DOHH2 (cell line): ENCODE measurements around the gene PEX10.

Experiments
- H3F3A ChIP-seq: fragments of 200-600 bp; sonication (generic), shearing (Covaris generic); 2 replicates; pipeline ENCODE4 v1.6.0; 2016; ENCODE audit warnings: antibody characterized with exemption, mild to moderate bottlenecking; ENCODE audit not compliant: control insufficient read depth, insufficient read depth
- H3K27ac ChIP-seq: fragments of 200-600 bp; sonication (generic); 2 replicates; pipeline ENCODE4 v1.5.1; 2014; ENCODE audit warnings: low read depth, mild to moderate bottlenecking, low read length, moderate library complexity
- H3K27me3 ChIP-seq: fragments of 200-600 bp; sonication (generic); 2 replicates; pipeline ENCODE4 v1.6.1; 2014; ENCODE audit warnings: mild to moderate bottlenecking, low read length, mixed read lengths; ENCODE audit not compliant: control insufficient read depth
- H3K36me3 ChIP-seq: fragments of 200-600 bp; sonication (generic); 2 replicates; pipeline ENCODE4 v1.6.1; 2014; ENCODE audit warnings: mild to moderate bottlenecking, low read length, moderate library complexity, mixed read lengths; ENCODE audit not compliant: control insufficient read depth
- H3K4me1 ChIP-seq: fragments of 200-600 bp; sonication (generic); 2 replicates; pipeline ENCODE4 v1.6.1; 2014; ENCODE audit warnings: mild to moderate bottlenecking, low read length, mixed read lengths; ENCODE audit not compliant: control insufficient read depth
- H3K4me2 ChIP-seq: fragments of 200-600 bp; sonication (generic); 2 replicates; pipeline ENCODE4 v1.6.0; 2014; ENCODE audit warnings: mild to moderate bottlenecking, low read length, moderate library complexity
- H3K4me3 ChIP-seq: fragments of 200-600 bp; sonication (generic); 2 replicates; pipeline ENCODE4 v1.5.1; 2014; ENCODE audit warnings: mild to moderate bottlenecking, low read length, mixed read lengths
- H3K79me2 ChIP-seq: fragments of 200-600 bp; sonication (generic); 2 replicates; pipeline ENCODE4 v1.6.1; 2014; ENCODE audit warnings: mild to moderate bottlenecking, low read length, mixed read lengths; ENCODE audit not compliant: control insufficient read depth
- H3K9me2 ChIP-seq: fragments of 200-600 bp; sonication (generic); replicated peaks from 2 replicates; pipeline ENCODE4 v1.6.1; 2014; ENCODE audit warnings: mild to moderate bottlenecking, low read length, mixed read lengths; ENCODE audit not compliant: control insufficient read depth
- H3K9me3 ChIP-seq: fragments of 200-600 bp; sonication (generic); 2 replicates; pipeline ENCODE4 v1.6.1; 2014; ENCODE audit warnings: antibody characterized with exemption, low read length, mixed read lengths; ENCODE audit not compliant: control insufficient read depth, insufficient read depth
- H4K20me1 ChIP-seq: fragments of 200-600 bp; sonication (generic); 2 replicates; pipeline ENCODE4 v1.6.0; 2014; ENCODE audit warnings: low read depth, mild to moderate bottlenecking, antibody characterized with exemption, low read length, moderate library complexity; ENCODE audit not compliant: control insufficient read depth, insufficient read depth
- CTCF ChIP-seq: fragments of 200-600 bp; sonication (generic); IDR thresholded peaks from one replicate; pipeline ENCODE4 v1.5.1; 2014; ENCODE audit warnings: antibody characterized with exemption, mild to moderate bottlenecking, low read depth, low read length; ENCODE audit not compliant: poor library complexity, severe bottlenecking
- EZH2phosphoT487 ChIP-seq: fragments of 200-600 bp; sonication (generic); IDR thresholded peaks from 2 replicates; pipeline ENCODE4 v1.6.1; 2017; ENCODE audit warnings: borderline replicate concordance, mild to moderate bottlenecking, antibody characterized with exemption, low read length, moderate library complexity, mixed read lengths

Gene PEX10

DNA sequence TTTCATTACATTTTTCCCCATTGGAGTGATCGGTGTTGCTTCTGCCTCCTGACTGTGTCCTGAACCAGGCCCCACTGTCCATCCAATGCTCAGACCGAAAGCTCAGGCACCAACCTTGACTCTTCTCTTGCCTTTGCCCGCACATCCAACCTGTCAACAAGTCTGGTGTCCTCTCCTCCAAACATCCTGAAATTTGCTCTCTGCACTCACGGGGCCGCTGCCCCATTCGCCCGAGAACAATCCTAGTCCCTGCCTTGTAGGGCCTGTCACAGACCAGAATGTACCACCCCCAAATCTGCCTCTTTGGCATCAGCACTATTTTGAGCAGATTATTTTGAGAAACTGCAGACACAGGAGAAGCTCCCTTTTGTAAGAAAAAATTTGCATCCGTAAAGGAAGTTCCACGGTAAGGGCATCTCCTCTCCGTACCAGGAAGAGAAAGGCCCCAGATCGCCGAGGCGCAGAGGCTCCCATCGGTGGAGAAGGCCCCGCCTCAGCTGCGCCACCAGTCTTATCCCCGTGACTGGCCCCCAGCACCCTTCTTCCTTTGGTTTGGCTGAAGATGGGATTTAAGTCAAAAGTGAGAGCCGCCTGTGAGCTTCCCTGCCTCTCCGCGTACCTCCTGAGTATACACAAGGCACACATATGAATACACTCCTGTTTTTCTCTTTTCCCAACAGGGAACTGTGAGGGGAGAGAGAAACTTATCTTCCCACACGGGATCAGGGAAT is 28.1 kb downstream of the PEX10 start:
- Histone ChIP-seq H3K27ac (no peak overlapping the region), H3K4me2 (no peak overlapping the region), H3K4me1 (peaks cover 35% of the 10 kb centered on the region), H3F3A (peaks cover 16% of the 10 kb centered on the region), H3K79me2 (peaks cover 5% of the 10 kb centered on the region; the same call in 1 of the 2 replicates), H3K36me3 (peaks cover 14% of the 10 kb centered on the region), H4K20me1 (no peaks in the 10 kb centered on the region), H3K9me3 (no peaks in the 10 kb centered on the region), H3K4me3 (no peak overlapping the region), H3K27me3 (no peaks in the 10 kb centered on the region), H3K9me2 (no peaks in the 10 kb centered on the region)
- no peak for TF ChIP-seq EZH2phosphoT487
- TF ChIP-seq CTCF: no peak

GRCh38 chr1:2383576-2383975 is 28.8 kb downstream of the PEX10 start:
- H3K9me2 ChIP-seq: no peaks in the 10 kb centered on the region
- peaks cover 10% of the 10 kb centered on the region for H3F3A ChIP-seq
- peaks cover 28% of the 10 kb centered on the region for H3K4me1 ChIP-seq
- no peaks in the 10 kb centered on the region for H4K20me1 ChIP-seq
- H3K4me2 ChIP-seq: no peak overlapping the region
- peaks cover 5% of the 10 kb centered on the region; the same call in 1 of the 2 replicates for H3K79me2 ChIP-seq
- H3K4me3 ChIP-seq: no peak overlapping the region
- no peaks in the 10 kb centered on the region for H3K27me3 ChIP-seq
- no peak for TF ChIP-seq CTCF
- no peak for TF ChIP-seq EZH2phosphoT487
- H3K9me3 ChIP-seq: no peaks in the 10 kb centered on the region
- H3K27ac ChIP-seq: no peak overlapping the region
- H3K36me3 ChIP-seq: peaks cover 13% of the 10 kb centered on the region

DNA sequence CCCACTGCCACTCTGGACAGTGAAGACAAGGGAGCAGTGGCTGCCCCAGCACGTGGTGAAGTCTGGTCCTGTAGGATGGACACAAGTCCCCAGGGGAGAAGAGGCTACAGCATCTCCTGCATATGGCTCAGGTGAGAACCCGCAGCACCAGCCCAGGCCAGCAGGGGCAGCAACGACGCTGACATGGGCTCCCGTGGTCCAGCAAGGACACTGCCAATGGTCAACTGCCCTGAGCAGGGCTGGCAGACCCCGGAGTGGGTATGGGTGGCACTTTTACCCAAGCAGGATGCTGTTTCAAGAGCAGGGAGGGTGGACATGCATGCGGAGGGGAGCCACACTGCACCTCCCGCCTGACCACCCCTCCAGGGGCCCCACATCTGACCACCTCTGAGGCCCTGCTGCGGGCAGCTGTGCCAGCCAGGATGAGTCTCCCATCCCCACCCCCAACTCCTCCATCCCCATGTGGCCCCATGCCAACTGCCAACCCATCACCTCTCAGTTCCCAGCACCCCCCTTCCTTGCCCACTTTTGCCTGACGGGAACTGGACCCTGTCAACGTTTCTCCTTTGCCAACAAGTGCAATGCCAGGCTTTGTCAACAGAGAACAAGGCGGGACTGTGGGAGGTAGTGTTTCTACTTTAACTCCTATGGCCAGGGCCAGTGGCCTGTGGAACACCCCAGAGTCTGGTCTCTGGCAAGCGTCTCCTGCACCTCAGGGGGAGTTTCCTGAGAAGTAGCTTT is 29.6 kb downstream of the PEX10 start:
- Histone ChIP-seq H4K20me1 (no peaks in the 10 kb centered on the region), H3K4me2 (no peak overlapping the region), H3K9me3 (no peaks in the 10 kb centered on the region), H3F3A (peaks cover 4% of the 10 kb centered on the region), H3K27me3 (no peaks in the 10 kb centered on the region), H3K9me2 (no peaks in the 10 kb centered on the region), H3K36me3 (peaks cover 13% of the 10 kb centered on the region), H3K27ac (no peak overlapping the region), H3K4me3 (no peak overlapping the region), H3K4me1 (peaks cover 20% of the 10 kb centered on the region), H3K79me2 (peaks cover 5% of the 10 kb centered on the region; the same call in 1 of the 2 replicates)
- TF ChIP-seq CTCF (peak; percentile 63), EZH2phosphoT487 (no peak)
